ENCODE results near the gene EPHB1.

EPHB1 gene

GRCh38 chr3:135260025-135260424 is 465.0 kb downstream of the EPHB1 start:
- no peak overlapping the region for H3K27ac ChIP-seq
- TF ChIP-seq CTCF (IDR thresholded peaks at IDR 0.05; ENCODE audit: low read depth, low read length, missing control alignments) = no peak
- H3K27me3 ChIP-seq (replicated peaks) = no peaks in the 10 kb centered on the region
- no peak for DNase-seq
- no peak overlapping the region for H3K4me3 ChIP-seq (ENCODE audit: low read depth, low read length)
- no peaks in the 10 kb centered on the region for H3K36me3 ChIP-seq (replicated peaks)
- in situ Hi-C loops (cut with HindIII; ENCODE audit: low pct_ligation_motif_present, low sequenced_read_pairs) = no loop called here

- DNase-seq = no peak
- H3K27me3 ChIP-seq (replicated peaks) = no peaks in the 10 kb centered on the region
- no peak overlapping the region for H3K27ac ChIP-seq
- no peaks in the 10 kb centered on the region for H3K36me3 ChIP-seq (replicated peaks)
- no peak overlapping the region for H3K4me3 ChIP-seq (ENCODE audit: low read depth, low read length)
- no peak for TF ChIP-seq CTCF (IDR thresholded peaks at IDR 0.05; ENCODE audit: low read depth, low read length, missing control alignments)
- in situ Hi-C loops (cut with HindIII; ENCODE audit: low pct_ligation_motif_present, low sequenced_read_pairs) = no loop called here
These were observed 466.2 kb downstream of the EPHB1 start for GRCh38 chr3:135261214-135261775.

GRCh38 chr3:135261916-135262315 is 466.9 kb downstream of the EPHB1 start:
- in situ Hi-C loops (cut with HindIII; ENCODE audit: low pct_ligation_motif_present, low sequenced_read_pairs) = no loop called here
- Histone ChIP-seq H3K4me3 (ENCODE audit: low read depth, low read length) (no peak overlapping the region), H3K27ac (no peak overlapping the region), H3K36me3 (replicated peaks) (no peaks in the 10 kb centered on the region), H3K27me3 (replicated peaks) (no peaks in the 10 kb centered on the region)
- DNase-seq = no peak
- no peak for TF ChIP-seq CTCF (IDR thresholded peaks at IDR 0.05; ENCODE audit: low read depth, low read length, missing control alignments)

- Histone ChIP-seq H3K4me3 (ENCODE audit: low read depth, low read length) (no peak overlapping the region), H3K27me3 (replicated peaks) (no peaks in the 10 kb centered on the region), H3K36me3 (replicated peaks) (no peaks in the 10 kb centered on the region), H3K27ac (no peak overlapping the region)
- TF ChIP-seq CTCF (IDR thresholded peaks at IDR 0.05; ENCODE audit: low read depth, low read length, missing control alignments) = no peak
- in situ Hi-C loops (cut with HindIII; ENCODE audit: low pct_ligation_motif_present, low sequenced_read_pairs) = no loop called here
- no peak for DNase-seq
These were observed 467.4 kb downstream of the EPHB1 start for GRCh38 chr3:135262441-135262840.

- DNase-seq = no peak
- Histone ChIP-seq H3K27ac (no peak overlapping the region), H3K4me3 (ENCODE audit: low read depth, low read length) (no peak overlapping the region), H3K36me3 (replicated peaks) (no peaks in the 10 kb centered on the region), H3K27me3 (replicated peaks) (no peaks in the 10 kb centered on the region)
- TF ChIP-seq CTCF (IDR thresholded peaks at IDR 0.05; ENCODE audit: low read depth, low read length, missing control alignments) = no peak
- in situ Hi-C loops (cut with HindIII; ENCODE audit: low pct_ligation_motif_present, low sequenced_read_pairs) = no loop called here
These were observed 468.3 kb downstream of the EPHB1 start for GRCh38 chr3:135263331-135263730.

GRCh38 chr3:135267487-135267886 is 472.4 kb downstream of the EPHB1 start:
- no peak for DNase-seq
- in situ Hi-C loops (cut with HindIII; ENCODE audit: low pct_ligation_motif_present, low sequenced_read_pairs) = no loop called here
- no peak overlapping the region for H3K4me3 ChIP-seq (ENCODE audit: low read depth, low read length)
- no peak overlapping the region for H3K27ac ChIP-seq
- TF ChIP-seq CTCF (IDR thresholded peaks at IDR 0.05; ENCODE audit: low read depth, low read length, missing control alignments) = no peak
- no peaks in the 10 kb centered on the region for H3K36me3 ChIP-seq (replicated peaks)
- H3K27me3 ChIP-seq (replicated peaks) = no peaks in the 10 kb centered on the region

All from brain microvascular endothelial cell (primary cell).